Measurements from ENCODE around the gene CTNNA2. TPM values are rescaled to one million over a fixed set of nuclear protein-coding genes. Genes with fewer than 3 reads are reported as not detected.

CTNNA2 gene
- total RNA-seq, 4 donors from 2014 or later: 0.88 to 14.9 (median 2.3) TPM; not detected in 1

DNA sequence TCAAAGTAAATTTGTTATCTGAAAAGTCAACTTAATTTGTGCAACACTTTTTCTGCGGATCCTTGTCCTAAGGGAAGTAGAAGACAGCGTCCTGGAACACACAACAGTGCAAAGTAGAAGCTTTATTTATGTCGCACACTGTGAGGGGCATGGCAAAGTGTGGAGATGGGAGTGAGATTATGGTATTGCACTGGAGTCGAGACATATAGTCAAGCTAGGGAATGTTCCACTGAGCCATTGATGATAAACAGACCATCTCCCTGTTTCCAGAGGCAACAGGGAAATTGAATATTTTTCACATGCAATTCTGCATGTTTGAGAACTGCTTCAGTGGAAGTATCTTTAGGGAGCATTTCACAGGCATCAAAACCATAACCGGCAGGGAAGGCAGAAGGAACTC is 745.5 kb downstream of the CTNNA2 start:
- no peak for DNase-seq
- intact Hi-C loops (cut with DNase I; ENCODE audit: low total_unique reads): no loop called here
- Histone ChIP-seq H3K27me3 (no peaks in the 10 kb centered on the region), H3K36me3 (no peaks in the 10 kb centered on the region), H3K27ac (no peak overlapping the region), H3K4me3 (no peak overlapping the region), H3K9me3 (no peaks in the 10 kb centered on the region), H3K4me1 (no peaks in the 10 kb centered on the region)
- no peak for TF ChIP-seq POLR2A (IDR thresholded peaks at IDR 0.05)
- no peak for TF ChIP-seq CTCF (IDR thresholded peaks at IDR 0.05)

DNA sequence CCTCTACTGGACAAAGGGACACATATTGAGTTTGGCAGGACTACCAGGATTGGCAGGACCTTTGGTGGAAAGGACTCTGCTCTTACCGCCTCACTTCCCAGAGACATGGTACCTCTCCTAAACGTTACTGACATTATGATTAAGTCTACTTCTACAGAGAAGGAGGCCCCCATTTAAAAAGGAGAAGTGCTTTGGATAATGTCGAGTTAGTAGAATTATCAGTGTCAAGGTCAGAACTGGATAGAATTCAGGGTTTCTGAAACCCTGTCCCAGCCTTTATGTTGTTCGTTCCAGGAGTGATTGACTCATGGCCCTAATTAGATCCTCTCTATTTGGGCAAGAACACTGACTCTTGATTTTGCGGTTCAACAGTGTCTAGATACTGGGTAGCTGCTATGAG is 745.9 kb downstream of the CTNNA2 start:
- Histone ChIP-seq H3K9me3 (no peaks in the 10 kb centered on the region), H3K4me1 (no peaks in the 10 kb centered on the region), H3K36me3 (no peaks in the 10 kb centered on the region), H3K4me3 (no peak overlapping the region), H3K27me3 (no peaks in the 10 kb centered on the region), H3K27ac (no peak overlapping the region)
- DNase-seq: no peak
- intact Hi-C loops (cut with DNase I; ENCODE audit: low total_unique reads): no loop called here
- no peak for TF ChIP-seq POLR2A (IDR thresholded peaks at IDR 0.05)
- no peak for TF ChIP-seq CTCF (IDR thresholded peaks at IDR 0.05)

DNA sequence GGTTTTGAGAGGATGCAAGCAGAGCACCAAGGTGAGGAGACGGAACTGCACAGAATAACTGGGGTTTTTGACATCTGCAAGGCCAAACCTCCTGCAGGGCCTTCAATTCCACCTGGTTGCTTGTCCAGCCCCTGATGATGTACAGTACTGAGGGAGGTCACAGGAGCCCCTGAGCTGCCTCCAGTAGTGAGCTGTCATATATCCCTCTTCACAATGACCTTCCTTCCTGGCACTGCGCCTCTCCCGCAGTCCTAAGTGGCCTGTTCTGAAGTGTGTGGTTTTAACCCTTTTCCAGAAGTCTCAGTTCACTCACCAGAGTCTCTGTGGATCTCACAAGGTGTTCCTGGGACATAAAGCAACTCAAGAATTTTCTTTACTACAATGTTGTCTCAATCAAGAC is 746.4 kb downstream of the CTNNA2 start:
- no peaks in the 10 kb centered on the region for H3K36me3 ChIP-seq
- H3K9me3 ChIP-seq: no peaks in the 10 kb centered on the region
- TF ChIP-seq CTCF (IDR thresholded peaks at IDR 0.05) (no peak), POLR2A (IDR thresholded peaks at IDR 0.05) (no peak)
- no peak overlapping the region for H3K27ac ChIP-seq
- no peaks in the 10 kb centered on the region for H3K4me1 ChIP-seq
- no peak for DNase-seq
- no peaks in the 10 kb centered on the region for H3K27me3 ChIP-seq
- intact Hi-C loops (cut with DNase I; ENCODE audit: low total_unique reads): no loop called here
- H3K4me3 ChIP-seq: no peak overlapping the region

- no peak for DNase-seq
- Histone ChIP-seq H3K4me1 (no peaks in the 10 kb centered on the region), H3K36me3 (no peaks in the 10 kb centered on the region), H3K27ac (no peak overlapping the region), H3K9me3 (no peaks in the 10 kb centered on the region), H3K4me3 (no peak overlapping the region), H3K27me3 (no peaks in the 10 kb centered on the region)
- intact Hi-C loops (cut with DNase I; ENCODE audit: low total_unique reads): no loop called here
- TF ChIP-seq CTCF (IDR thresholded peaks at IDR 0.05) (no peak), POLR2A (IDR thresholded peaks at IDR 0.05) (no peak)
These were observed 753.4 kb downstream of the CTNNA2 start for GRCh38 chr2:80266231-80266630.

DNA sequence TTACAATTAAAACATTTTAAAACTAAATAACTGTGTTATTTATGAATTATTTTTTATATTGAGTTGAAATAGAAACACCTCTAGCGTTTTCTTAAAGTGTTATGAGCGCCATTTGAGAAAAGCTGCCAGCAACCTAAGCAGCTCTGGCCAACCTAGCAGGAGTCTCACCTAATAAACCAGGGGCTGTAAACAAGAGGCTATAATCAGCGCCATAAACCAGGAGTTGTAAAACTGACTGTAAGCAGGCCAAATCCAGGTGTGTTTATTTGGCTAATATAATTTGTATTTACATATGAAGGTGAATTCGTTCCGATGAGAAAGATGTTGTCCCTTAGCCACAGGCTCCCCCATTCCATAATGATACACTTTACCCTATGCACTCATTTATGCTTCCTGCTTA is 757.0 kb downstream of the CTNNA2 start:
- no peak for DNase-seq
- no peaks in the 10 kb centered on the region for H3K4me1 ChIP-seq
- H3K9me3 ChIP-seq: no peaks in the 10 kb centered on the region
- TF ChIP-seq POLR2A (IDR thresholded peaks at IDR 0.05) (no peak), CTCF (IDR thresholded peaks at IDR 0.05) (no peak)
- no peaks in the 10 kb centered on the region for H3K27me3 ChIP-seq
- no peak overlapping the region for H3K27ac ChIP-seq
- H3K36me3 ChIP-seq: no peaks in the 10 kb centered on the region
- intact Hi-C loops (cut with DNase I; ENCODE audit: low total_unique reads): no loop called here
- H3K4me3 ChIP-seq: no peak overlapping the region

Data from uterus (tissue), 4 donors.